Activated T-cell treated with anti-CD3 and anti-CD28 coated beads, Interleukin-2, amount 50 U/mL, for 24 hours (primary cell): ENCODE measurements around the gene FAM120AOS.

Experiments used
- DNase-seq: peaks from one replicate; pipeline ENCODE4 v3.0.0-alpha.2; 2020
- H3K27ac Mint-ChIP-seq: 2 replicates; pipeline ENCODE4 v1.8.0; 2020; ENCODE audit warnings: mild to moderate bottlenecking, mixed read lengths
- H3K27me3 Mint-ChIP-seq: 2 replicates; pipeline ENCODE4 v1.8.0; 2020; ENCODE audit warnings: mixed read lengths
- H3K36me3 Mint-ChIP-seq: 2 replicates; pipeline ENCODE4 v1.8.0; 2020; ENCODE audit warnings: low read depth, mixed read lengths
- H3K4me1 Mint-ChIP-seq: 2 replicates; pipeline ENCODE4 v1.8.0; 2020; ENCODE audit warnings: low read depth, mixed read lengths
- H3K4me3 Mint-ChIP-seq: 2 replicates; pipeline ENCODE4 v1.8.0; 2020; ENCODE audit warnings: mild to moderate bottlenecking, moderate library complexity, mixed read lengths
- H3K9me3 Mint-ChIP-seq: 2 replicates; pipeline ENCODE4 v1.8.0; 2020; ENCODE audit warnings: mixed read lengths

Gene FAM120AOS

DNA sequence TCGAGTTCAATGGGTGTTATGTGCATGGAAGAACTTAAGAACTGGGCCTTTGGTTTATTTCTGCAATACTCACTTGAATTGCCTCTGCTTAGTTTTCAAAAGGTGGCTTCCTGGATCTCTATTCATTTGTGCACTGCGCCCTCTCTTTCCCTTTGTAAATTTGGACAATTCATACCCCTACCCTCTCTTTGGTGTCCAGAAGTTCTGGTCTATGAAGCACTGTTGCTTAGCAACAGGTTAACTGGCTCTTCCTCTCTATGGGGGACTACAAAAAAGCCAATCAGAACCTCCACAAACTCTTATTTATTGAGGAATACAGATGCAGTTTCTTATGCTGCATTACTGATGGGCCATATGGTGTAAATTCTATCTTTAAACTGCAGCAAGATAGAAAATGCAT lies 15.4 kb downstream of the FAM120AOS start:
- no peaks in the 10 kb centered on the region for H3K27me3 Mint-ChIP-seq
- H3K36me3 Mint-ChIP-seq: peaks cover 2% of the 10 kb centered on the region
- DNase-seq: no peak
- no peaks in the 10 kb centered on the region for H3K4me1 Mint-ChIP-seq
- H3K27ac Mint-ChIP-seq: no peak overlapping the region
- H3K4me3 Mint-ChIP-seq: no peak overlapping the region
- H3K9me3 Mint-ChIP-seq: no peaks in the 10 kb centered on the region

DNA sequence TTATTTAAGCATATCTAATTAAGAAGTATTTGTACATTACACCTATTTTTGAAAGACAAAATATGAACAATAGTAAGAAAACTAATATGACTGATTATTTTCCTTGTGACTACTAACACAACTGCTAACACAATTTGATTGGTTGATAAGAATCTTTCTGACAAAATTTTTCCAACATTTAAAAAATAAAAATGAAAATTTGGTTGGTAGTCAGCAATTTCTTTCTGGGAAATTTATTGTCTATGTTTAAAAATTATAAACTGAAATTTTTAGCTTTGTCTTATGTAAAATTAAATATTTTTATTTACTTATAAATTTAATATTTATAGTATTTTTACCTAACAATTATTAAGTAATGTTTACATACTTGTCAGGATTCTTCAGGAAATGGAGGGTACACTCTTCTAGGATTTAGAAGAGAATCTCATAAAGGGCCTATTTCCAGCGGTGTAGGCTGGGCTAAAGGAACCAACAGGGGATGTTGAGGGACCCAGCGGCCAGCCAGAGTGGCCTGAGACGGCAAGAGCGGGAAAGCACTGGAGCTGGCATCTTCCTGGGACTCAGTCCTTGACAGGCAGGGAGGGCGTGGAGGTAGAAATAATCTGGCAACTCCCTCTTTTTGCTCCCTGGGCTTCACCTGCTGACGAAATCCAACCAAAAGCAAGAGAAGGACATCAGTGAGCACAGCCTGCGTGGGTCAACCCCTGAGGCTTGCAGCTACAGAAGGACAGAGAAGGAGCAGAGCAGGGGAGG lies 16.6 kb downstream of the FAM120AOS start:
- Mint-ChIP-seq H3K4me1 (no peaks in the 10 kb centered on the region), H3K4me3 (no peak overlapping the region), H3K9me3 (no peaks in the 10 kb centered on the region), H3K36me3 (peaks cover 2% of the 10 kb centered on the region), H3K27me3 (no peaks in the 10 kb centered on the region), H3K27ac (no peak overlapping the region)
- no peak for DNase-seq

- Mint-ChIP-seq H3K27me3 (no peaks in the 10 kb centered on the region), H3K4me1 (no peaks in the 10 kb centered on the region), H3K27ac (no peak overlapping the region), H3K36me3 (peaks cover 2% of the 10 kb centered on the region), H3K4me3 (no peak overlapping the region), H3K9me3 (no peaks in the 10 kb centered on the region)
- no peak for DNase-seq
Observed at GRCh38 chr9:93436218-93436617, 17.2 kb downstream of the FAM120AOS start.

DNA sequence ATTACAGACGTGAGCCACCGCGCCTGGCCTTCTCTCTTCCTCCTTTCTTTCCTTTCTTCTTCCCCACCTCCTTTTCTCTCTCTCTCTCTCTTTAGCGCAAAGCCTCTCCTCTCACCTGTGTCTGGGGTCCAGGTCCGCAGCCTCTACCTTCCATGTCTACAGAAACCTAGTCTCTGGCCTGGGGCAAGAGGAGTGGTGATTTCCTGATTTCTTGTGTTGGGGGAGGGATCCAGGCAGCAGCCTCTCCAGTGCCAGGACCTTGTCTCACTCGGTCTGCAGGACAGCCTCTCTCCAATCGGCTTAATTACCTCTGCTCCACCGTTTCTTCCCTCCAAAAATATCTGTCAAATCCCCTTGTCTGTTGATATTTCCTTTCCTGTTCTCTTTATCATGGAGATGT lies 18.0 kb downstream of the FAM120AOS start:
- Mint-ChIP-seq H3K36me3 (peaks cover 2% of the 10 kb centered on the region), H3K9me3 (no peaks in the 10 kb centered on the region), H3K27me3 (no peaks in the 10 kb centered on the region), H3K27ac (no peak overlapping the region), H3K4me3 (no peak overlapping the region), H3K4me1 (no peaks in the 10 kb centered on the region)
- DNase-seq: no peak

GRCh38 chr9:93434056-93434455 lies 19.3 kb downstream of the FAM120AOS start:
- H3K36me3 Mint-ChIP-seq: peaks cover 2% of the 10 kb centered on the region
- H3K9me3 Mint-ChIP-seq: no peaks in the 10 kb centered on the region
- no peaks in the 10 kb centered on the region for H3K4me1 Mint-ChIP-seq

DNA sequence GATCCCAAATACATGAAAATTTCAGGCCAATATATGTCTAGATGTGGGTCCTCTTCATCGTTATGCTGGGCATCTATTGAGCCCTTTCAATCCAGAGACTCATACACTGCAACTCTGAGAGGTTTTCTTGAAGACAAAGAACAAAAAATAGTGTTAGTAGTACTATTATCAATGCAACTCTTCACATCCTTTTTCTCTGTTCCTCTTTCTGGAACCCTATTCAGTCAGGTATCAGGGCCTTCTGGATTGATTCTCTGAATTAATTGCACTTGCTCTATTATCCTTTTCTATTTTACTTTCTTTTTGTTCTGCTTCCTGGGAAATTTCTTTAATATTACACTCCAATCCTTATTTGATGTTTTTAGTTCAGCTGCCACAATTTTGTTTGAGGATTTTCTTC lies 20.4 kb downstream of the FAM120AOS start:
- no peaks in the 10 kb centered on the region for H3K4me1 Mint-ChIP-seq
- H3K36me3 Mint-ChIP-seq: peaks cover 2% of the 10 kb centered on the region
- DNase-seq: no peak
- no peak overlapping the region for H3K27ac Mint-ChIP-seq
- H3K4me3 Mint-ChIP-seq: no peak overlapping the region
- H3K27me3 Mint-ChIP-seq: peaks cover 2% of the 10 kb centered on the region
- no peaks in the 10 kb centered on the region for H3K9me3 Mint-ChIP-seq

More at GRCh38 chr9:93434056-93434455, 19.3 kb downstream of the FAM120AOS start:
- Mint-ChIP-seq H3K27me3 (peaks cover 2% of the 10 kb centered on the region), H3K4me3 (no peak overlapping the region), H3K27ac (no peak overlapping the region)
- DNase-seq: no peak

DNA sequence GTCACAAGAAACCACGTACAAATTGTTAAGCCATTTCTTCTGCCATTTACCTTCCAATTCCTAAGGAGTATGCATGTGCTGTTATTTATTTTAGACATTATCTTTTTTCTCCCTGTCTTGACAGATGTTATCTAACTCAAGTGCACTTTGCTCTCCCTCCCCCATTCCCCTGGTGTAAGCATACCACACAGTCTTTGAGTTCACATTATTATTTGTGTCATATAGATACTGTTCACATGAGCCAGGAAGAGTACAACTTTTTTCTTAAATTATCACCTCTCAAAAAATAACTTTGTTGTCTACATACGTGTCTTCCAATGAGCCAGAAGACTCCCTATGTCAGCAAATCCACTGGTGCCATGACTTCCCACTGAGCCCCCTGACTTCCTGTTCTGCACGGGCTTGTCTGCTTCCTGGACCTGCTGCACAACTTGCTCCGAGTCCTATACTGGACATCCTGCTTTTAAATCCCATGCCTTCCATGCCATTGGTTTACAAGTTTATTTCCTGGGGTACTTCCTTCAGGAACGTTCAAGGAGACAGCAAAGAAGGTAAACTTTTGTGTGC lies 21.8 kb downstream of the FAM120AOS start:
- DNase-seq: no peak
- Mint-ChIP-seq H3K27me3 (peaks cover 2% of the 10 kb centered on the region), H3K4me1 (no peaks in the 10 kb centered on the region)

DNA sequence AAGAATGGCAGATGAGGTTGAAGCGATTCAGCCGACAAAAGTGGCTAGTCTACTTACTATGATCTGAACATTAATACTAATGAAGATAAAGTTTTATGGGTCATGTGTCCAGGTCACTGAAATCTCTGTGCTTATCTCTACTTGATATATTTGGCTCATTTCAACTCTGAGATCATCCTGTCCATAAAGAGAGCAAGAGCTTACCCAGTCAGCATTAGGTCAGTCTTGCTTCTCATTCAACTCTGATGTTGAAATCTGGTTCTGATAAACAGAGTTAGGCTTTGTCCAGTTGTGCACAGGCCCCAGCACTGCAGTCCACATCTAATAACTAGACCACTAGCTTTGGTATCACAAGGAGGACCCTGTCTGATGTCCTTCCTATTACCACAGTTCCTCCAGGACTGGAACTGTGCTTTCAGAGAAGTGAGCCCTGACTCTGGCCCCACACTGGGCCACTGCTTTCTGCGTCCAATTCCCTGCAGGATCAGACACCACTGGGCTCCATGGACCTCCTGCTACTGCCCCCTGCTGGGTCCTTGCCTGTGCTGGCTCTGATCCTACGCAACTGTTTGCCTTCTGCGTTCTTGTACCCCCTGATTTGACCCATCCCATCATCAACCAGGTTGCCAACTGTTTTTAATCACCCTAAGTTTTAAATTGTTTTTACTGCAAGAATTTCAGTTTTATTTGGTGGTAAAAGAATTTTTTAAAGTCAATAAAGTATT lies 25.6 kb downstream of the FAM120AOS start:
- DNase-seq: no peak
- Mint-ChIP-seq H3K9me3 (no peaks in the 10 kb centered on the region), H3K4me3 (no peak overlapping the region), H3K27me3 (peaks cover 5% of the 10 kb centered on the region), H3K4me1 (no peaks in the 10 kb centered on the region), H3K36me3 (no peaks in the 10 kb centered on the region), H3K27ac (no peak overlapping the region)

More for the DNA sequence above, 21.8 kb downstream of the FAM120AOS start:
- no peak overlapping the region for H3K27ac Mint-ChIP-seq
- H3K4me3 Mint-ChIP-seq: no peak overlapping the region
- no peaks in the 10 kb centered on the region for H3K36me3 Mint-ChIP-seq
- H3K9me3 Mint-ChIP-seq: no peaks in the 10 kb centered on the region

DNA sequence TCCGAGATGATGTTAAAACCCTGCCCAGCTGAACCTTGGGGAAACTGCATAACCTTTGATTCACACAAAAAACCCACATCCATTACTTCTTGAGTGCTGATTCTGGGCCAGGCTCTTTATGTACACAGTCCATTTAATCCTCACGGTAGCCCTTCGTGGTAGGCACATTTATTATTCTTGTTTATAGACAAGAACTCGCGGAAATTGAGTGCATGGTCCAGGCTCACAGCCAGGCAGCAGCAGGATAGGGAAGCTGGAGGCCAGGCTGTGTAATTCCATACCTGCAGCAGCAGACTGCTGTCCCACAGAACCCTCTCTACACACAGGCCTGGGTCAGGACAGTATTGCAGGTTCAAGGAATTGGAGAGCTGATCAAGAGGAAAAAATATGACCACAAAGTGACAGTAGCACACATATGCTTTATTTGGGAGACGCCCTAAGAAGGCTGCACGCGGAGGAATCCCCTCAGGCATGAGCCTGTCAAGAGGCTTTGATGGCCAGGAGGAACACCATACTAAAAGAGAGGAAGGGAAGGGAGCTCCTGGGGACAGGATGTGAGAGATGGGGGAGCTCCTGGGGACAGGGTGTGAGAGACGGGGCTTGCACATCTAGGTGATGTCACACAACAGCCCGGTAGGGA lies 30.3 kb downstream of the FAM120AOS start:
- peaks cover 5% of the 10 kb centered on the region for H3K36me3 Mint-ChIP-seq
- DNase-seq: no peak
- no peaks in the 10 kb centered on the region for H3K4me1 Mint-ChIP-seq
- no peak overlapping the region for H3K27ac Mint-ChIP-seq
- H3K4me3 Mint-ChIP-seq: no peak overlapping the region
- H3K27me3 Mint-ChIP-seq: peaks cover 5% of the 10 kb centered on the region
- peaks cover 11% of the 10 kb centered on the region for H3K9me3 Mint-ChIP-seq

- peaks cover 8% of the 10 kb centered on the region for H3K4me1 Mint-ChIP-seq
- no peak overlapping the region for H3K27ac Mint-ChIP-seq
- no peak overlapping the region for H3K4me3 Mint-ChIP-seq
- H3K36me3 Mint-ChIP-seq: peaks cover 5% of the 10 kb centered on the region
- H3K27me3 Mint-ChIP-seq: peaks cover 23% of the 10 kb centered on the region
- no peak for DNase-seq
- H3K9me3 Mint-ChIP-seq: peaks cover 17% of the 10 kb centered on the region
Observed at GRCh38 chr9:93419023-93419422, 34.4 kb downstream of the FAM120AOS start.

GRCh38 chr9:93417538-93417937 lies 35.8 kb downstream of the FAM120AOS start:
- no peak overlapping the region for H3K4me3 Mint-ChIP-seq
- no peak overlapping the region for H3K27ac Mint-ChIP-seq
- H3K4me1 Mint-ChIP-seq: peaks cover 8% of the 10 kb centered on the region
- H3K36me3 Mint-ChIP-seq: peaks cover 5% of the 10 kb centered on the region
- H3K27me3 Mint-ChIP-seq: peaks cover 30% of the 10 kb centered on the region
- no peak for DNase-seq
- H3K9me3 Mint-ChIP-seq: peaks cover 17% of the 10 kb centered on the region

- peaks cover 8% of the 10 kb centered on the region for H3K4me1 Mint-ChIP-seq
- peaks cover 35% of the 10 kb centered on the region for H3K27me3 Mint-ChIP-seq
- no peak overlapping the region for H3K27ac Mint-ChIP-seq
- no peak overlapping the region for H3K4me3 Mint-ChIP-seq
- peaks cover 17% of the 10 kb centered on the region for H3K9me3 Mint-ChIP-seq
- H3K36me3 Mint-ChIP-seq: peaks cover 5% of the 10 kb centered on the region
- DNase-seq: no peak
Observed at GRCh38 chr9:93416530-93417235, 36.7 kb downstream of the FAM120AOS start.

DNA sequence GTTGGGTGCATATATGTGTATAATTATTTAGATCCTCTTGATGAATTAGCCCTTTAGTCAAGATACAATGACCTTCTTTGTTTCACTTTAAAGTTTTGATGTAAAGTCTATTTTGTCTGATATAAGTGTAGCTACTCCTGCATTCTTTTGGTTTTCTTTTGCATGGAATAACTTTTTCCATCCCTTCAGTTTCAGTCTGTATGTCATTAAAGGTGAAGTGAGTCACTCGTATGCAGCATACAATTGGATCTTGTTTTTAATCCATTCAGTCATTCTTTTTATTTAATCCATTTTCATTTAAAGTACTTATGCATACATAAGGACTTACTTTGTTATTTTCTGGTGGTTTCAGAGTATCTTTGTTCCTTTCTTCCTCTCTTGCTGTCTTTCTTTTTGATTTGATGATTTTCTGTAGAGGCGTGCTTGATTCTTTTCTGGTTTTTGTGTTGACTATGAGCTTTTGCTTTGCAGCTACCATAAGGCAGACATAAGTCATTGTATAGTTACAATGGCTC lies 38.1 kb downstream of the FAM120AOS start:
- peaks cover 16% of the 10 kb centered on the region for H3K9me3 Mint-ChIP-seq
- no peak overlapping the region for H3K27ac Mint-ChIP-seq
- H3K27me3 Mint-ChIP-seq: peaks cover 41% of the 10 kb centered on the region
- H3K4me1 Mint-ChIP-seq: peaks cover 8% of the 10 kb centered on the region
- peaks cover 5% of the 10 kb centered on the region for H3K36me3 Mint-ChIP-seq
- no peak for DNase-seq
- no peak overlapping the region for H3K4me3 Mint-ChIP-seq

GRCh38 chr9:93413530-93413929 lies 39.9 kb downstream of the FAM120AOS start:
- Mint-ChIP-seq H3K27ac (no peak overlapping the region), H3K27me3 (peaks cover 41% of the 10 kb centered on the region), H3K9me3 (peaks cover 6% of the 10 kb centered on the region), H3K4me1 (peaks cover 8% of the 10 kb centered on the region), H3K36me3 (no peaks in the 10 kb centered on the region), H3K4me3 (no peak overlapping the region)
- no peak for DNase-seq
